ENCODE measurements around the gene DRD2.

The DRD2 gene

GRCh38 chr11:113363996-113364641 lies 111.1 kb downstream of the DRD2 start:
- Histone ChIP-seq H3K36me3 (ENCODE audit: control insufficient read depth, insufficient read depth, low read length) (peaks cover 3% of the 10 kb centered on the region), H3K27me3 (replicated peaks; ENCODE audit: control insufficient read depth, insufficient read depth, low read length) (no peaks in the 10 kb centered on the region), H3K4me3 (replicated peaks; ENCODE audit: low read depth, low read length) (no peak overlapping the region)
- no peak for DNase-seq (ENCODE audit: extremely low read depth, insufficient read length)
- no peak for TF ChIP-seq CTCF (IDR thresholded peaks at IDR 0.05; ENCODE audit: insufficient read depth, low read length, poor library complexity, severe bottlenecking)

- no peaks in the 10 kb centered on the region for H3K27me3 ChIP-seq (replicated peaks; ENCODE audit: control insufficient read depth, insufficient read depth, low read length)
- DNase-seq (ENCODE audit: extremely low read depth, insufficient read length), result no peak
- peaks cover 3% of the 10 kb centered on the region for H3K36me3 ChIP-seq (ENCODE audit: control insufficient read depth, insufficient read depth, low read length)
- no peak overlapping the region for H3K4me3 ChIP-seq (replicated peaks; ENCODE audit: low read depth, low read length)
- no peak for TF ChIP-seq CTCF (IDR thresholded peaks at IDR 0.05; ENCODE audit: insufficient read depth, low read length, poor library complexity, severe bottlenecking)
Measured at GRCh38 chr11:113363406-113363805, 111.8 kb downstream of the DRD2 start.

Data from GM06990 (cell line).